ENCODE results near the gene TBXA2R. TPM values are rescaled to one million over a fixed set of nuclear protein-coding genes. Genes with fewer than 3 reads are reported as not detected.

The TBXA2R gene
- total RNA-seq, 1 donor from 2014 or later: 4.9 TPM

- Histone ChIP-seq H3K27ac (no peak overlapping the region), H3K4me3 (no peak overlapping the region), H3K9me3 (no peaks in the 10 kb centered on the region), H3K27me3 (ENCODE audit: low read depth) (no peaks in the 10 kb centered on the region), H3K36me3 (peaks cover 51% of the 10 kb centered on the region), H3K4me1 (no peaks in the 10 kb centered on the region)
- TF ChIP-seq CTCF (IDR thresholded peaks at IDR 0.05): no peak
- intact Hi-C loops (cut with DNase I): no loop called here
- DNase-seq (no peak), ATAC-seq (no peak)
Measured at GRCh38 chr19:3546119-3546518, 60.6 kb downstream of the TBXA2R start.

DNA sequence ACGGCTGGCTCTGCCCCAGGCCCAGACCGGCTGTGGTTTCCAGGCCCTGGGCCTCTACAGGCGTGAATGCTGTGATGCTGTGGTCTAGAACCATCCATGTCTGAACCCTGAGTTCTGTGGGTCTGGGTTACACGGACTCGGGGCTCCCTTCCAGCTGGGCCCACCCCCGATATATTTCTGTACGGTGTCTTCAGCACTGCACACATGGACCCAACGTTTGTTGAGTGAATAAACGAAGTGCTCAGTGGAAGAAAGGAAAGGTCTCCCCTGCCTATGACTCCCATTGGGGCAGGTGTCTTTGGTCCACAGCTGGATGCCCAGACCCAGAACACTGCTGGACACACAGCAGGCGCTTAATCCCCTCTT, 61.0 kb downstream of the TBXA2R start:
- intact Hi-C loops (cut with DNase I): no loop called here

GRCh38 chr19:3544742-3545668, 61.7 kb downstream of the TBXA2R start:
- DNase-seq (peak; percentile 84), ATAC-seq (peak; percentile 73 to 83)
- Histone ChIP-seq H3K9me3 (no peaks in the 10 kb centered on the region), H3K4me3 (no peak overlapping the region), H3K4me1 (no peaks in the 10 kb centered on the region), H3K36me3 (peaks cover 51% of the 10 kb centered on the region), H3K27ac (no peak overlapping the region), H3K27me3 (ENCODE audit: low read depth) (no peaks in the 10 kb centered on the region)
- intact Hi-C loops (cut with DNase I): no loop called here
- peak; percentile 95 for TF ChIP-seq CTCF (IDR thresholded peaks at IDR 0.05)

More for the DNA sequence above, 61.0 kb downstream of the TBXA2R start:
- ATAC-seq (no peak), DNase-seq (no peak)
- H3K27ac ChIP-seq: no peak overlapping the region
- H3K27me3 ChIP-seq (ENCODE audit: low read depth): no peaks in the 10 kb centered on the region
- peaks cover 51% of the 10 kb centered on the region for H3K36me3 ChIP-seq
- TF ChIP-seq CTCF (IDR thresholded peaks at IDR 0.05): no peak
- H3K9me3 ChIP-seq: no peaks in the 10 kb centered on the region
- H3K4me3 ChIP-seq: no peak overlapping the region
- no peaks in the 10 kb centered on the region for H3K4me1 ChIP-seq

Other genes starting within 250 kb of the TBXA2R start
- gene NFIC, start 240.3 kb downstream of the TBXA2R start, total RNA-seq: 132 TPM
- not detected for gene SMIM24, start 126.3 kb downstream of the TBXA2R start, total RNA-seq
- not detected for gene SMIM44, start 123.4 kb downstream of the TBXA2R start, total RNA-seq
- gene DOHH, start 106.2 kb downstream of the TBXA2R start, total RNA-seq: 9.9 TPM
- 34.1 TPM for gene FZR1, start 100.6 kb downstream of the TBXA2R start, total RNA-seq
- gene TEKTIP1, start 67.7 kb downstream of the TBXA2R start, total RNA-seq: 2.2 TPM
- 80.7 TPM for gene MFSD12, start 49.3 kb downstream of the TBXA2R start, total RNA-seq
- gene HMG20B, start 33.9 kb downstream of the TBXA2R start, total RNA-seq: 60.9 TPM
- 4.2 TPM for gene GIPC3, start 21.4 kb downstream of the TBXA2R start, total RNA-seq
- gene CACTIN, start 19.9 kb upstream of the TBXA2R start, total RNA-seq: 20.3 TPM
- 43.6 TPM for gene PIP5K1C, start 93.6 kb upstream of the TBXA2R start, total RNA-seq
- gene TJP3, start 101.5 kb upstream of the TBXA2R start, total RNA-seq: 34.4 TPM
- 18.2 TPM for gene APBA3, start 154.8 kb upstream of the TBXA2R start, total RNA-seq
- gene MRPL54, start 155.8 kb upstream of the TBXA2R start, total RNA-seq: 59.4 TPM
- not detected for gene RAX2, start 165.4 kb upstream of the TBXA2R start, total RNA-seq
- gene MATK, start 179.5 kb upstream of the TBXA2R start, total RNA-seq: 11.3 TPM

Data from lower lobe of right lung (tissue), 2 donors.